Natural killer cell (primary cell): ENCODE data around the gene LINC01488. TPM values are rescaled to one million over a fixed set of nuclear protein-coding genes. Genes with fewer than 3 reads are reported as not detected.
A peak's percentile ranks its signal among the peaks of the same experiment; 100 is the strongest.

Experiments
- ATAC-seq, 3 donors: fragments of 150-1000 bp in 2 of 3; fragments of 200-7000 bp in 1 of 3; cut with Tn5 transposase; 1 replicate in 1 of 3; 2 replicates in 2 of 3; pipeline ENCODE4 v1.10.0; 2021; ENCODE audit warnings: mild to moderate bottlenecking in 2 of 3, moderate library complexity in 2 of 3
- DNase-seq, 2 donors: peaks; one replicate each; pipeline versions ENCODE4 v3.0.0 to v3.0.0-alpha.2; 2013 to 2021; ENCODE audit warnings: mixed read lengths in 1 of 2
- H3K27ac ChIP-seq: one replicate; pipeline ENCODE4 v1.5.1; 2013; ENCODE audit warnings: mild to moderate bottlenecking, low read length
- H3K27me3 ChIP-seq: one replicate; pipeline ENCODE4 v1.6.1; 2013; ENCODE audit warnings: low read length; ENCODE audit not compliant: control insufficient read depth, insufficient read depth
- H3K36me3 ChIP-seq: one replicate; pipeline ENCODE4 v1.6.1; 2013; ENCODE audit warnings: low read length; ENCODE audit not compliant: control insufficient read depth, insufficient read depth
- H3K4me1 ChIP-seq: one replicate; pipeline ENCODE4 v1.6.1; 2013; ENCODE audit warnings: low read length; ENCODE audit not compliant: control insufficient read depth, insufficient read depth
- H3K4me3 ChIP-seq: one replicate; pipeline ENCODE4 v1.5.1; 2013; ENCODE audit warnings: low read length
- H3K9me3 ChIP-seq: one replicate; pipeline ENCODE4 v1.6.1; 2013; ENCODE audit warnings: low read length; ENCODE audit not compliant: control insufficient read depth, insufficient read depth
- H3K27ac Mint-ChIP-seq, 2 donors: one replicate each; pipeline ENCODE4 v1.8.0; 2022; ENCODE audit warnings: mild to moderate bottlenecking in 2 of 2, mixed read lengths in 2 of 2, moderate library complexity in 1 of 2
- H3K27me3 Mint-ChIP-seq, 2 donors: one replicate each; pipeline ENCODE4 v1.8.0; 2022; ENCODE audit warnings: low read depth in 2 of 2, mixed read lengths in 2 of 2
- H3K36me3 Mint-ChIP-seq: one replicate; pipeline ENCODE4 v1.8.0; 2022; ENCODE audit warnings: mixed read lengths
- H3K4me1 Mint-ChIP-seq, 2 donors: one replicate each; pipeline ENCODE4 v1.8.0; 2022; ENCODE audit warnings: mixed read lengths in 2 of 2
- H3K4me3 Mint-ChIP-seq: one replicate; pipeline ENCODE4 v1.8.0; 2022; ENCODE audit warnings: mild to moderate bottlenecking, moderate library complexity, mixed read lengths
- H3K9me3 Mint-ChIP-seq, 2 donors: one replicate each; pipeline ENCODE4 v1.8.0; 2022; ENCODE audit warnings: mixed read lengths in 2 of 2
- WGBS: methylation state at CpG from one replicate; pipeline ENCODE4 v1.1.7; 2013; ENCODE audit warnings: missing lambda C conversion rate; ENCODE audit not compliant: insufficient coverage; 5-methylcytosine and 5-hydroxymethylcytosine counted together
- intact Hi-C: fragments of 100-400 bp; cut with micrococcal nuclease; formaldehyde crosslinking; loops from one replicate; pipeline ENCODE4 v1.14.2; 2022
- total RNA-seq, 4 donors: library from RNA; stranded (reverse); fragments of 120-200 nt in 1 of 4; gene quantifications; one replicate each; pipeline versions ENCODE4 v1.2.3 to v1.2.4, GENCODE V29; 2013 to 2022
- TF ChIP-seq, protein P1 (sequence below): fragments of 200-600 bp; IDR thresholded peaks from one replicate; pipeline ENCODE4 v1.8.0; 2022; ENCODE audit warnings: antibody characterized with exemption

The LINC01488 gene
- total RNA-seq, 3 donors from 2014 or later (not counting 1 experiment from before 2014, with no cell fraction given) = not detected

DNA sequence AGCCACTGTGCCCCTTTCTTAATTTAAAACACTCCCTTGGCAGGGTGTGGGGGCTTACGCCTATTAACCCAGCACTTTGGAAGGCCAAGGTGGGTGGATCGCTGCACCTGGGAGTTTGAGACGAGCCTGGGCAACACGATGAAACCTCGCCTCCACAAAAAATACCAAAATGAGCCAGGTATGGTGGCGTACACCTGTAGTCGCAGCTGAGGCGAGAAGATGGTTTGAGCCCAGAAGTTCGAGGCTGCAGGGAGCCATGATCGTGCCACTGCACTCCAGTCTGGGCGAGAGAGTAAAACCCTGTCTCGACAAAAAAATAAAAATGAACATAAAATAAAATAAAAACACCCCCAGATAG, 45.0 kb downstream of the LINC01488 start:
- DNase-seq (no peak), ATAC-seq (no peak)
- Mint-ChIP-seq H3K36me3 (no peaks in the 10 kb centered on the region), H3K4me3 (no peak overlapping the region), H3K27ac (no peak overlapping the region), H3K9me3 (no peaks in the 10 kb centered on the region), H3K4me1 (peaks cover 0 to 10% of the 10 kb centered on the region in 2 donors), H3K27me3 (peaks cover 19 to 20% of the 10 kb centered on the region in 2 donors)
- no peak overlapping the region for H3K4me3 ChIP-seq
- intact Hi-C loops = no loop called here
- no peaks in the 10 kb centered on the region for H3K9me3 ChIP-seq
- no peaks in the 10 kb centered on the region for H3K27me3 ChIP-seq
- 93% methylated on average over 9 of the region's 12 CpGs for WGBS
- no peaks in the 10 kb centered on the region for H3K36me3 ChIP-seq
- TF ChIP-seq, protein P1, sequence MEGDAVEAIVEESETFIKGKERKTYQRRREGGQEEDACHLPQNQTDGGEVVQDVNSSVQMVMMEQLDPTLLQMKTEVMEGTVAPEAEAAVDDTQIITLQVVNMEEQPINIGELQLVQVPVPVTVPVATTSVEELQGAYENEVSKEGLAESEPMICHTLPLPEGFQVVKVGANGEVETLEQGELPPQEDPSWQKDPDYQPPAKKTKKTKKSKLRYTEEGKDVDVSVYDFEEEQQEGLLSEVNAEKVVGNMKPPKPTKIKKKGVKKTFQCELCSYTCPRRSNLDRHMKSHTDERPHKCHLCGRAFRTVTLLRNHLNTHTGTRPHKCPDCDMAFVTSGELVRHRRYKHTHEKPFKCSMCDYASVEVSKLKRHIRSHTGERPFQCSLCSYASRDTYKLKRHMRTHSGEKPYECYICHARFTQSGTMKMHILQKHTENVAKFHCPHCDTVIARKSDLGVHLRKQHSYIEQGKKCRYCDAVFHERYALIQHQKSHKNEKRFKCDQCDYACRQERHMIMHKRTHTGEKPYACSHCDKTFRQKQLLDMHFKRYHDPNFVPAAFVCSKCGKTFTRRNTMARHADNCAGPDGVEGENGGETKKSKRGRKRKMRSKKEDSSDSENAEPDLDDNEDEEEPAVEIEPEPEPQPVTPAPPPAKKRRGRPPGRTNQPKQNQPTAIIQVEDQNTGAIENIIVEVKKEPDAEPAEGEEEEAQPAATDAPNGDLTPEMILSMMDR = no peak
- H3K27ac ChIP-seq = no peak overlapping the region
- H3K4me1 ChIP-seq = peaks cover 16% of the 10 kb centered on the region

DNA sequence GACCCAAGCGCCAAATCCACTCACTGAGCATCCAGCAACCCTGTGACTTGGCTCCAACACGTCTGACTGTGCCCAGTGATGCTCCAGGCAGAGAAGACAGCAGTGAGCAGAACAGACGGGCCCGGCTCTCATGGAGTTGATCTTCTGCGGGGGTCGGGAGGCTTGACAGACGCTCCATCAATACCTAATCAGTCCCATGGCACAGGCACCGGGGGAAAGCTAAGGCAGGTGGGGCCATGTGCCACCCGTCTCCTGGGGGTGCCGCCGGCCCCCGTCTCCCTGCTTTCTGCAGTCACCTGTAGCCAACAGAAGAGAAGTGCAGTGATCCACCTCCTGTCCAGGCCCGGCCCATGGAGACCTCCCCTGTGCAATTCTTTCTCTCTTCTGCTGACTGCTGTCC, 47.5 kb downstream of the LINC01488 start:
- no peak overlapping the region for H3K4me3 ChIP-seq
- no peak for DNase-seq
- no peaks in the 10 kb centered on the region for H3K27me3 ChIP-seq
- no peak overlapping the region for H3K27ac ChIP-seq
- H3K27me3 Mint-ChIP-seq = peaks cover 19 to 30% of the 10 kb centered on the region in 2 donors
- H3K36me3 Mint-ChIP-seq = no peaks in the 10 kb centered on the region
- H3K36me3 ChIP-seq = no peaks in the 10 kb centered on the region
- intact Hi-C loops = no loop called here
- no peaks in the 10 kb centered on the region for H3K9me3 ChIP-seq
- 92% methylated on average over 13 of the region's 13 CpGs for WGBS
- peaks cover 21% of the 10 kb centered on the region for H3K4me1 ChIP-seq
- no peak for ATAC-seq
- no peaks in the 10 kb centered on the region for H3K9me3 Mint-ChIP-seq
- TF ChIP-seq, protein P1 = no peak
- peaks cover 0 to 10% of the 10 kb centered on the region in 2 donors for H3K4me1 Mint-ChIP-seq
- no peak overlapping the region for H3K4me3 Mint-ChIP-seq
- no peak overlapping the region for H3K27ac Mint-ChIP-seq

DNA sequence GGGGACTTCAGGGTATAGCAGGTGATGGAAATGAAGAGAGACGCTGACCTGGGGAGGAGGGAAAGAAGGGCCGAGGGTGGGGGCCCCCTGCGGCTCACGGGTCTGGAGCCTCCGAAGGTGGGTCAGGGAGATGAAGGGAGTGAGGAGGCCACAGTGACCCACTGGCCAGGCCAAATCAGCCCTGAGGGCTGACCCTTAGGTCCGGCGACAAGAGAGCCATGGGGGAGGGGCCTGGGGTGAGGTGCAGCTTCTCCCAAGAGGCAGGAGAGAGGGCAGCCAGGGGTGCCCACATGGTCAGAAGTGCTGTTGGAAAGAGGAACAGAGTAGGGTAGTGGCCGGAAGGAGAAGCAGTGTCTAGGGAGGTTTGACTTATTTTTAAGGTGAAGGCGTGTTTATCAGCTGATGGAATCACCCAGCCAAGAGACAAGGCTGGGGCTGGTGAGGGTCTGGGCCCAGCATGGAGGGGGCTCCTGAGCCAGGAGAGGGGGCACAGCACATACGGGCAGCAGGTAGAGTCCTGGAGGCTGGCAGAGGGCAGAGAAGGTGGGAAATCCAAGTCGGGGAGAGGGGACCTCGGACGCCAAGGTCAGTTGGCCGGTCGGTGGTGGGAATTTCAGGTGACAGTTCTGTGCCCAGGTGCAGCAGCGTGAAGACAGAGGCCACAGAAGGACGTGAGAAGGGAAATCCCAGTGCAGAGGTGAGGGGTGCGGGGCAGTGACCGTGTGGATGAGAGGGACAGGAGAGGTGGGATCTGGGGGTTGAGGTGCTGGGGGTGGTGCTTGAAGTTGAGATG, 49.0 kb downstream of the LINC01488 start:
- intact Hi-C loops = no loop called here
- no peaks in the 10 kb centered on the region for H3K36me3 Mint-ChIP-seq
- H3K36me3 ChIP-seq = no peaks in the 10 kb centered on the region
- no peak overlapping the region for H3K4me3 ChIP-seq
- peaks cover 19 to 30% of the 10 kb centered on the region in 2 donors for H3K27me3 Mint-ChIP-seq
- H3K9me3 Mint-ChIP-seq = no peaks in the 10 kb centered on the region
- TF ChIP-seq, protein P1 = no peak
- no peak overlapping the region for H3K27ac Mint-ChIP-seq
- H3K4me3 Mint-ChIP-seq = no peak overlapping the region
- no peaks in the 10 kb centered on the region for H3K9me3 ChIP-seq
- H3K27me3 ChIP-seq = no peaks in the 10 kb centered on the region
- no peak for DNase-seq
- peak in 1 of 3 donors; percentile 45 for ATAC-seq
- H3K4me1 Mint-ChIP-seq = peaks cover 0 to 10% of the 10 kb centered on the region in 2 donors
- no peak overlapping the region for H3K27ac ChIP-seq
- 54% methylated on average over 19 of the region's 19 CpGs for WGBS
- peaks cover 21% of the 10 kb centered on the region for H3K4me1 ChIP-seq
